GM19193 (cell line): ENCODE data around the gene ERCC2.

Experiments
- POLR2A ChIP-seq: IDR thresholded peaks from 4 replicates; pipeline ENCODE4 v1.6.1; 2011; ENCODE audit not compliant: insufficient read depth, insufficient read length; ENCODE audit errors: extremely low read depth

The ERCC2 gene

DNA sequence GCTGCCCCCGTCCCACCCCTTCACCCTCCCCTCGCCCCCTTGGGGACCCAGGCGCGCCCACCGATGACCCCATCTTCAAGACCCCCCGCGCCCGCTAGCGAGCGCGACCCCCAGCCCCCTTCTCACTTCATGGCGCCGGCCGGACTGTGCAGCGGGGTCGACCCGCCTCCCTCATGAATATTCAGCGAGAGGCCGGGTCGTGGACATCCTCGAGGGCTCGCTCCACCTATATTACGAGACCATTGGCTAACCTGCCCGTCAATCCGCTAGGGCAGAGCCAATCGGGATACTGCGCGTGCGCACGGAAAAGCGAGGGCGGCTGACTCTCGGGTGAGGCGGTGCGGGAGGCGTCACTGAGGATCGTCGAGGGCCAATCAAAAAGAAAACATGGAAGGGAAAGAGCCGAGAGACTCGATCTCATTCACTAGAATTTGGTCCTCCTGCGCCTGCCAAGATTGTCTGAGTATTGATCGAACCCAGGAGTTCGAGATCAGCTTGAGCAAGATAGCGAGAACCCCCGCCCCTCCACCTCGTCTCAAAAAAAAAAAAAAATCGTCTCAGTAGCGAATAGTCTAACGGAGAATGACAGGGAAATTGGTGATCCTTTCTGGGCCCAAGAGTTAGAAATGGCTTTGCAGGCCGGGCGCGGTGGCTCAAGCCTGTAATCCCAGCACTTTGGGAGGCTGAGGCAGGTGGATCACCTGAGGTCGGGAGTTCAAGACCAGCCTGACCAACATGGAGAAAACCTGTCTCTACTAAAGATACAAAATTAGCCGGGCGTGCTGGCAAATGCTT is at the start of gene ERCC2:
Gene ERCC2 (minus strand): TSS at position 164 of the 795 bp plus-strand sequence. CDS start 33 bp downstream, at position 131.
- peak; percentile 50 for TF ChIP-seq POLR2A

DNA sequence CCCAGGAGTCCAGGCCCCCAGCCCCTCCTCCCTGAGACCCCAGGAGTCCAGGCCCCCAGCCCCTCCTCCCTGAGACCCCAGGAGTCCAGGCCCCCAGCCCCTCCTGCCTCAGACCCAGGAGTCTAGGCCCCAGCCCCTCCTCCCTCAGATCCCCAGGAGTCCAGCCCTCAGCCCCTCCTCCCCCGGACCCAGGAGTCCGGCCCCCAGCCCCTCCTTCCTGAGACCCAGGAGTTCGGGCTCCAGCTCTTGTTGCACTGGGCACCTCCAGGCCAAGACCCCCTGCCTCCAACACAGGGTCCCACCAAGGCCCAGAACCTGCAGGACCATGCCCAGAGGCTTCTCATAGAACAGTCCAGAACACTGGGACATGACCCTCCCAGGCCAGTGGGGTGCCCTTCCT is 49.5 kb upstream of the ERCC2 start:
- no peak for TF ChIP-seq POLR2A

DNA sequence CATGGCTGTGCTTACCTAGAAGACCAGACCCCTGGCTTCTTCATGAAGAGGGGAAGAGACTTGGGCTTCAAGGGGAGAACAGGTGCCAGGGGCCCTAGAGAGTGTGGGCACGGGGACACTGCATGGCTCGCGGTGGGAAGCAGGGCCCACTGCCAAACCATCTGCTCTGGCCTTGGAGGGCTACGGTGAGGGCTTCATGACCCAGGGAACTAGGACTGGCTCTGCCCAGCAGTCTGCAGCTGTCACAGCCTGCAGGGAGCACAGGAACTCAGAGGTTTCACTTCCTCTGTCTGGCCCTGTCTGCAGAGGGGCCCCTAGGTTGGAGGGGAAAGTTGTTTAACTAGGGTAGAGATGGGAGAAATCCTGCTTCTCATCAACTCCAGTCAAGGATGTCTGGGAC is 49.0 kb upstream of the ERCC2 start:
- TF ChIP-seq POLR2A = no peak

DNA sequence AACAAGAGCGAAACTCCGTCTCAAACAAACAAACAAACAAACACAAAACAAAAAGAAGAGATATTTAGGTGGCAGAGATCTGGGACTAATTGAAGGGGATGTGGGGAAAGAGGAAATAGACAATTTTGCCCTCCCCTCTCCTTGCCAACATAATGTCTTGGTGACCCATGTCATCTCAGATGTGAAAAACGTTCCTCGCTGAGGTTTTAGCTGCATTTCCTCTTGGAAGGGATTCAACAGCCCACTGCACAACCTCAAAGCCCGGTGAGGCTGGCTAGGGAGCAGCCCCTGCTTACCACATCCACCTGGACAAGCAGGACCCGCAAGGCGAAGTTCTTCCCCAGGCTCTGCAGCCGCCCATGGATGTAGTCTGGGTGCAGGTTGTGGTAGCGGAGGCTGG is 48.4 kb upstream of the ERCC2 start:
- no peak for TF ChIP-seq POLR2A

DNA sequence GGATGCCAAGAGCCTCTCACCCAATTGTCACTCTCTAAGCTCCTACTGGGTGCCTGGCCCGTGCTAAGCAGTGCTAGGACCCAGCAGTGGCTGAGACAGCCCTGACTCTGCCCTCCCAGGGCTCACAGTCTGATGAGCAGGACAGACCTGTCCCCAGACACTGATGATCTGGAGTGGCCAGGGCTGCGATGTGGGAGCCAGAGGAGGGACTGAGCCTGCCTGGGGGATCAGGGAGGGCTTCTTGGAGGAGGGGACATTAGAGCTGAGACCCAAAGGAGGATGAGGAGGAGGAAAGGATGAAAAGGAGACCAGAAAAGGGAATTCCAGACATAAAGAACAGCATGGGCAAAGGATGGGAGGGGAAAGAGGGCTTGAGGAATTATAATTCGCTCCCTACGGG is 46.8 kb upstream of the ERCC2 start:
- no peak for TF ChIP-seq POLR2A

DNA sequence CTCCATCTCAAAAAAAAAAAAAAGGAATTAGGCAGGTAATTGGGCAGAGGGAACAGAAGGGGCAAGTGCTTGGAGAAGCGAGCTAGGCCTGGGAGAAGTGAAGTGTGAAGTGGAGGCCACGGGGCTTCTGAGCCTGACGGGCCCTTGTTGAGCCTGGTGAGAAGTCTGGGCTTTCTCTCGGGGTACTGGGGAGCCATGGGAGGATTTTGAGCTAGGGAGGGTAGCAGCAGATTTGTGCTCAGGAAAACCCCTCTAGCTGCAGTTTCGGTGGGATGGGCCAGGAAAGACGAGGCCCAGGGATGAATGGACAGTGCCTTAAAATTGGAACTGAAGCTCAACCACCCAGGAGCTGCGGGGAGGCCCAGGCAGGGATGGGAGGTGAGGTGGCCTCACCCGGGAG is 44.1 kb upstream of the ERCC2 start:
- TF ChIP-seq POLR2A = no peak

DNA sequence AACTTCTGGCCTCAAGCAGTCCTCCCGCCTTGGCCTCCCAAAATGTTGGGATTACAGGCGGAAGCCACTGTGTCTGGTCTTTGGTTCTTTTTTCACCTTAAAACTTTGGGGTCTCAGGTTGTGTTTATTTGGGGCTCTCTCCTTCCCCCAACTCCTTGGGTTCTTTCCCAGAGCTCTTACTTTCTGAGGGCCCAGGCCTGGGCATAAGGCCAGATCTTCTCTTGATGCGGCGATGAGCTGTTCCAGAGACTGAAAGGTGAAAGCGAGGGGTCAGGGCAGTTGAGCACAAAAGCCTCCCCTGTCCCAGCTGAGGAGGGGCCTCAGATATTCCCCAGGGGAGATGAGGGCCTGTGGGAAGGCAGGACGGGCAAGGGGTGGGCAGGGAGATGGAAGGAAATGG is 43.1 kb upstream of the ERCC2 start:
- TF ChIP-seq POLR2A = no peak

DNA sequence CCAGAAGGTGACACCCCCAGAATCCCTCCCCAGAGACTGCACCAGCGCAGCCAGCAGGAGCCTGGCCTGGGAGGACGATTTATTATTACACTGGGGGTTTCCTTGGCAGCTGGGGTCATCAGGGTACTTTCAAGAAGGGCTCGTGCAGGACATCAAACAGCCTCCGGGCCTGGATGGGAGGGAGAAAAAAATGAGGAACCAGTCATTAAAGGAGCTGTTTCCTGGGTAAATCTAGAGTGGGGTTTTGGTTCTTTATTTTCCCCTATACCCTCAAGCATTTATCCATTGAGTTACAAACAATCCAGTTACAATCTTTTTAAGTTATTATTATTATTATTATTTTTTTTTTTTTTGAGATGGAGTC is 39.2 kb upstream of the ERCC2 start:
- TF ChIP-seq POLR2A = no peak

DNA sequence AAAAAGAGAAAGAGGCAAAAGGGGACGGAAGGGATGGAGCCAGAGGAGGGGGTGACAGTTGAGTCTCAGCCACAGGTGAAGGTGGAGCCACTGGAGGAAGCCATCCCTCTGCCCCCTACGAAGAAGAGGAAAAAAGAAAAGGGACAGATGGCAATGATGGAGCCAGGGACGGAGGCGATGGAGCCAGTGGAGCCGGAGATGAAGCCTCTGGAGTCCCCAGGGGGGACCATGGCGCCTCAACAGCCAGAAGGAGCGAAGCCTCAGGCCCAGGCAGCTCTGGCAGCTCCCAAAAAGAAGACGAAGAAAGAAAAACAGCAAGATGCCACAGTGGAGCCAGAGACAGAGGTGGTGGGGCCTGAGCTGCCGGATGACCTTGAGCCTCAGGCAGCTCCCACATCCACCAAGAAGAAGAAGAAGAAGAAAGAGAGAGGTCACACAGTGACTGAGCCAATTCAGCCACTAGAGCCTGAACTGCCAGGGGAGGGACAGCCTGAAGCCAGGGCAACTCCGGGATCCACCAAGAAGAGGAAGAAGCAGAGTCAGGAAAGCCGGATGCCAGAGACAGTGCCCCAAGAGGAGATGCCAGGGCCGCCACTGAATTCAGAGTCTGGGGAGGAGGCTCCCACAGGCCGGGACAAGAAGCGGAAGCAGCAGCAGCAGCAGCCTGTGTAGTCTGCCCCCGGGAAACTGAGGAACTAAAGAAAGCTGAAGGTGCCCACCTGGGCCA is 38.6 kb upstream of the ERCC2 start:
- no peak for TF ChIP-seq POLR2A

DNA sequence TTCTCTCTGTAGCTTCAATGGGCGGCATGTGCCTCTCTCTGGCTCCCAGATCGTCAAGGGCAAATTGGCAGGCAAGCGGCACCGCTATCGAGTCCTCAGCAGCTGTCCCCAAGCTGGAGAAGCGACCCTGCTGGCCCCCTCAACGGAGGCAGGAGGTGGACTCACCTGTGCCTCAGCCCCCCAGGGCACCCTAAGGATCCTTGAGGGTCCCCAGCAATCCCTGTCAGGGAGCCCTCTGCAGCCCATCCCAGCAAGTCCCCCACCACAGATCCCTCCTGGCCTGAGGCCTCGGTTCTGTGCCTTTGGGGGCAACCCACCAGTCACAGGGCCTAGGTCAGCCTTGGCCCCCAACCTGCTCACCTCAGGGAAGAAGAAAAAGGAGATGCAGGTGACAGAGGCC is 37.7 kb upstream of the ERCC2 start:
- no peak for TF ChIP-seq POLR2A

DNA sequence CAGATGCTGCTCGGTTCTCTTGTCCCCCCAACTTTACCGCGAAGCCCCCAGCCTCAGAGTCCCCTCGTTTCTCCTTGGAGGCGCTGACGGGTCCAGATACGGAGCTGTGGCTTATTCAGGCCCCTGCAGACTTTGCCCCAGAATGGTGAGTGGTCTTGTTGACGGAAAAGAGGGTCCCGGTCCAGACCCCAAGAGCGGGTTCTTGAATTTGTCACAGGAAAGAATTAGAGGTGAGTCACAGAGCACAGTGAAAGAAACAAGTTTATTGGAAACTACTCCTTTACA is 36.7 kb upstream of the ERCC2 start:
- TF ChIP-seq POLR2A = no peak

DNA sequence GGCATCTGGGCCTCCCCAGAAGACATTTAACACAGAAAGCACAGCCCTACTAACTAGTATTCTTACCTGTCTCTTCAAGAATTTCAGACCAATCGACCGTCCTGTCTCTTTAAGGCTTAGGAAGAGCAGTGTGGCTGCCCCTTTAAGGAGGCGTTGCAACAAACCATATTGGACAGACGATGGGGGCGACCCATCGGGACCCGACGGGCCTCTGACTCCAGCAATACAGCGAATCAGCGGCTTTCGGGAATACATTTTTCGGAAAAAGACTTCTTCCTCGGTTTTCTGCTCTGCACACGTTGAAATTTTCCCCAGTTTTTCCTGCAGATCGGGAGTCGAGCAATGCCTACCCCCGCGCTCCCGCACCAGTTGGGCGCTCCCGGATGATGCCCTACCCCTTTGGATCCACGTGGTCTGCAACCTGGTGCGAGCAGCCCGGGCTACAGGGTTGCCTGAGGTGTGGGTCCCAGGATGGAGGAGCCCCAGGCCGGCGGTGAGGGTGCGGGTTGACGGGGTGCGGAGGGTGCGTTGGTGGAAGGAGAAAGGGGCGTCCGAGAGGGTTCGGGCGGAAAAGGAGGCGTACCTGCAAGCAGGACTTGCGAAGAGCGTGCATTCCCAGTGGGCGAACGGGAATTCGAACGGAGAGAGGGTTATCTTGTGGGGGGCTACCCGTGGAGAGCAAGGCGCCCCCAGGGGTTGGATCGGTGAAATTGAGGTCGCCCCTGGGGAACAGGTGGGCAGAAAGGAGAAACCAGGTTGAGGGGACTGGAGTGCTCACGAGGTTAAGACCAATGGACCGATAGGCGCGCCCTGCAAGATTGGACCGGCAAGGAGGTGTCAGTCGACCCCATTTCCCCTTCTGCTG is 36.1 kb upstream of the ERCC2 start, which contains the start of gene POLR1G:
Gene POLR1G (plus strand): TSS at position 419 of the 865 bp plus-strand sequence. CDS start 53 bp downstream, at position 472.
- TF ChIP-seq POLR2A = peak; percentile 82

DNA sequence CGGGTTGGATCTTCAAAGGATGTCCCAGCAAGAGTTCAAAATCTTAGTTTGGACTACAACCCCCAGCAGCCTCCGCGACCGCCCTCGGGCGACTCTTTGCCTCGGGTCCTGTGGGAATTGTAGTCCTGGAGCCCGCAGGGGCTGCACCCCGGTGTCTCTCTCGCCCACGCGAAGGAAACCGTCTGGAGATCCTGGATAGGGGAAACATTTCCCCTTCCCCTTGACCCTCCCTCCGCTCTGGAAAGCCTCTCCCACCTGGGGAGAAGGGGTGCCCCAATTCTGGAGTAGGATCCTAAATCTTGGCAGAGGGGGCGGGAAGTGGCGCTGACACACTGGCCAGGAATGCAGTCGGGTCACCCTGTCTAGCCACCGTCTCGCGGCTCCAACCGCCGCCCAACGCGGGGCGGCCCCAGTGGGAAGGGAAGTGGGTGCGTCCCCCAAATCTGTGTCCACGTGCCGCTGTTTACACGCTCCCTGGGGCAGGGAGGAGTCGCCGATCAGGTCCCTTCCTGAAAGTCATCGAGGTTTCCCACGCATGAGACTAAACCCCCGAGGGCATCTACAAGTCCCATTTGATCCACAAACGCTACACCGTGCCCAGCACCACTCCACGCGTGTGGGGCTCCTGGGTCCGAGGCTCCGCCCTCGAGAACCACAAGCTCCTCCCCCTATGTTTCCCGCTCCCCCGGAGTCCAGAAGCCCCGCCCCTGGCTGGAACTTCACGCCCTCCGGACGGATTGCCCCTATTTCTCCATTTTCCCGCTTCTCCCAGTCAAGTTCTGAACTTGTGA is 35.3 kb upstream of the ERCC2 start:
- peak; percentile 46 for TF ChIP-seq POLR2A

DNA sequence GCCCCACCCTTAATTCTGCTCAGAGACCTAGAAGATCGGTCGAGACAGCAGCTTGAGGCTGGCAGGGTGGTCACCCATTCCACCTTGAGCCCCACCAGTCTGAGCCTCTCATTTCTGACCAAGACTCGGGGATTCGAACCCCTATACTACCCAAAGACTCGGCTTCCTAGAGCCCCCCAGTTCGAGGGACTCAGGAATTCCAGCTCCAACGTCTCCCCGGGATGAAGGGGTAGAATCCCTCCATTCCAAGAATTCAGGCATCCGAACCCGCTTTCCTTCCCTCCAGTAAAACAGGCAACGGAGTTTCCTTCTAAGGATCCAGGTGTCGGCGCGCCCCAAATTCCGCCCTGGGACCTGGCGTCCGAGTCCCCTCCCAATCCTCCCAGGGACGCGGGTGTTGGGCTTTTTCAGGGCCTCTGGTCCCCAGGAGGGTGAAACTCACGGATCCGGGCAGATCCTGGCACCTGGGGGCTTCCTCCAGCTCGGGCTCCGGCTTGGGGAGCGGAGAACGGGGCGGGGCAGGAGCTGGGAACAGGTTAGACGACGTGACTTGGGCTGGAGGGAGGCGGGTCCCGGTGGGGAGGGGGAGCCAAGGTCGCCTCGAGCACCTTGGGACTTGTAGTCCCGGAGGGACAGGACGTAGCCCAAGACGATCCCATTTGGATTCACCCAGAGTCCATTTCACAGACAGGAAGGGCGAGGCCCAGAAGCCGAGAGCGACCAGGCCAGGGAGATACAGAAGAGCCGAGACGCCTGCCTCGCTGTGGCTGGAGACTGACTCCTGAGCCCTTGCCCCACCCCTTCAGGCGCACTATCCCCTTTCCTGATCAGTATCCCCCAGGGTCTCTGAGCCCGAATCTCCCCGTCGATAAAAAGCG is 34.4 kb upstream of the ERCC2 start, which contains the start of gene PPP1R13L:
Gene PPP1R13L (minus strand): TSS at position 513 of the 878 bp plus-strand sequence. CDS start 6,751 bp downstream, outside the sequence.
- TF ChIP-seq POLR2A = no peak
